H9 (cell line): ENCODE data around the gene SNX14. TPM values are rescaled to one million over a fixed set of nuclear protein-coding genes. Genes with fewer than 3 reads are reported as not detected.

ENCODE experiments used
- DNase-seq: peaks from one replicate; pipeline ENCODE4 v3.0.0-alpha.2; 2017
- H2AFZ ChIP-seq: one replicate; pipeline ENCODE4 v1.6.1; 2013; ENCODE audit warnings: mild to moderate bottlenecking, low read length, control low read depth, moderate library complexity
- H2AK5ac ChIP-seq: 2 replicates; pipeline ENCODE4 v1.6.1; 2013; ENCODE audit warnings: low read length, control low read depth, mixed read lengths; ENCODE audit not compliant: insufficient read length
- H2BK120ac ChIP-seq: one replicate; pipeline ENCODE4 v1.6.1; 2013; ENCODE audit warnings: low read depth, mild to moderate bottlenecking, low read length, control low read depth, inconsistent platforms; ENCODE audit not compliant: poor library complexity, severe bottlenecking
- H2BK12ac ChIP-seq: 2 replicates; pipeline ENCODE4 v1.6.1; 2013; ENCODE audit warnings: low read length, control low read depth, mixed read lengths, low read depth; ENCODE audit not compliant: insufficient read length
- H2BK15ac ChIP-seq: 2 replicates; pipeline ENCODE4 v1.6.1; 2013; ENCODE audit warnings: low read depth, low read length, control low read depth
- H2BK20ac ChIP-seq: one replicate; pipeline ENCODE4 v1.6.1; 2013; ENCODE audit warnings: low read depth, mild to moderate bottlenecking, low read length, control low read depth, inconsistent platforms; ENCODE audit not compliant: poor library complexity, severe bottlenecking
- H2BK5ac ChIP-seq: 2 replicates; pipeline ENCODE4 v1.6.1; 2013; ENCODE audit warnings: low read length, control low read depth, mixed read lengths; ENCODE audit not compliant: insufficient read length
- H3K14ac ChIP-seq: 2 replicates; pipeline ENCODE4 v1.6.1; 2013; ENCODE audit warnings: low read length, control low read depth; ENCODE audit not compliant: insufficient read depth
- H3K18ac ChIP-seq: 2 replicates; pipeline ENCODE4 v1.6.1; 2013; ENCODE audit warnings: low read depth, mild to moderate bottlenecking, mixed read lengths, low read length, control low read depth; ENCODE audit not compliant: insufficient read length
- H3K23ac ChIP-seq: 2 replicates; pipeline ENCODE4 v1.6.1; 2013; ENCODE audit warnings: low read length, control low read depth, mixed read lengths, low read depth; ENCODE audit not compliant: insufficient read length
- H3K23me2 ChIP-seq: 2 replicates; pipeline ENCODE4 v1.6.1; 2013; ENCODE audit warnings: low read depth, mild to moderate bottlenecking, mixed read lengths, low read length, control low read depth; ENCODE audit not compliant: insufficient read length, poor library complexity, severe bottlenecking
- H3K27ac ChIP-seq: 2 replicates; pipeline ENCODE4 v1.5.1; 2013; ENCODE audit warnings: low read length, control low read depth, mixed read lengths, low read depth; ENCODE audit not compliant: insufficient read length
- H3K27me3 ChIP-seq: 2 replicates; pipeline ENCODE4 v1.6.1; 2013; ENCODE audit warnings: low read length, control low read depth, inconsistent platforms; ENCODE audit not compliant: insufficient read depth
- H3K4ac ChIP-seq: 2 replicates; pipeline ENCODE4 v1.6.1; 2013; ENCODE audit warnings: low read depth, mild to moderate bottlenecking, control low read depth, inconsistent platforms, low read length, moderate library complexity
- H3K4me1 ChIP-seq: 2 replicates; pipeline ENCODE4 v1.6.1; 2013; ENCODE audit warnings: low read length, control low read depth, inconsistent platforms; ENCODE audit not compliant: insufficient read depth
- H3K4me2 ChIP-seq: 2 replicates; pipeline ENCODE4 v1.6.1; 2013; ENCODE audit warnings: low read length, control low read depth, mixed read lengths; ENCODE audit not compliant: insufficient read length, insufficient read depth
- H3K56ac ChIP-seq: 2 replicates; pipeline ENCODE4 v1.6.1; 2013; ENCODE audit warnings: low read depth, mild to moderate bottlenecking, mixed read lengths, low read length, control low read depth; ENCODE audit not compliant: insufficient read length
- H3K79me1 ChIP-seq: 2 replicates; pipeline ENCODE4 v1.6.1; 2013; ENCODE audit warnings: low read depth, mild to moderate bottlenecking, moderate library complexity, low read length, control low read depth, inconsistent platforms; ENCODE audit not compliant: insufficient read depth, poor library complexity, severe bottlenecking
- H3K79me2 ChIP-seq: 2 replicates; pipeline ENCODE4 v1.6.1; 2013; ENCODE audit warnings: low read length, control low read depth, inconsistent platforms; ENCODE audit not compliant: insufficient read depth
- H3K9ac ChIP-seq: 2 replicates; pipeline ENCODE4 v1.6.1; 2013; ENCODE audit warnings: low read length, control low read depth, mixed read lengths; ENCODE audit not compliant: insufficient read length; ENCODE audit errors: extremely low read depth
- H3K9me3 ChIP-seq: one replicate; pipeline ENCODE4 v1.6.1; 2013; ENCODE audit warnings: low read depth, low read length, inconsistent platforms; ENCODE audit not compliant: control insufficient read depth
- H3T11ph ChIP-seq: one replicate; pipeline ENCODE4 v1.6.1; 2013; ENCODE audit warnings: mild to moderate bottlenecking, low read length, control low read depth, inconsistent platforms
- H4K20me1 ChIP-seq: one replicate; pipeline ENCODE4 v1.6.1; 2013; ENCODE audit not compliant: control insufficient read depth, insufficient read length, insufficient read depth
- H4K5ac ChIP-seq: 2 replicates; pipeline ENCODE4 v1.6.1; 2013; ENCODE audit warnings: low read depth, mild to moderate bottlenecking, mixed read lengths, low read length, control low read depth; ENCODE audit not compliant: insufficient read length
- H4K8ac ChIP-seq: replicated peaks from 2 replicates; pipeline ENCODE4 v1.6.1; 2013; ENCODE audit warnings: low read length, control low read depth, mixed read lengths, low read depth; ENCODE audit not compliant: insufficient read length
- H4K91ac ChIP-seq: 2 replicates; pipeline ENCODE4 v1.6.1; 2013; ENCODE audit warnings: low read depth, mild to moderate bottlenecking, moderate library complexity, mixed read lengths, low read length, control low read depth; ENCODE audit not compliant: insufficient read length
- H3K27ac Mint-ChIP-seq, 3 experiments: 2 replicates in 2 of 3; 3 replicates in 1 of 3; pipeline ENCODE4 v1.8.0; 2020 to 2021; ENCODE audit warnings: mixed read lengths in 3 of 3, mild to moderate bottlenecking in 1 of 3, moderate library complexity in 1 of 3
- H3K27me3 Mint-ChIP-seq: 2 replicates; pipeline ENCODE4 v1.8.0; 2021; ENCODE audit warnings: low read depth, mild to moderate bottlenecking, moderate library complexity, mixed read lengths
- H3K36me3 Mint-ChIP-seq, 3 experiments: 2 replicates in 2 of 3; 3 replicates in 1 of 3; pipeline ENCODE4 v1.8.0; 2020 to 2021; ENCODE audit warnings: low read depth in 3 of 3, mixed read lengths in 3 of 3; ENCODE audit not compliant: insufficient read depth in 1 of 3
- H3K4me1 Mint-ChIP-seq, 2 experiments: 2 replicates each; pipeline ENCODE4 v1.8.0; 2020; ENCODE audit warnings: mixed read lengths in 2 of 2
- H3K4me3 Mint-ChIP-seq, 2 experiments: 2 replicates in 1 of 2; 3 replicates in 1 of 2; pipeline ENCODE4 v1.8.0; 2020 to 2021; ENCODE audit warnings: mild to moderate bottlenecking in 2 of 2, mixed read lengths in 2 of 2, moderate library complexity in 1 of 2
- H3K9me3 Mint-ChIP-seq, 2 experiments: 2 replicates in 1 of 2; 3 replicates in 1 of 2; pipeline ENCODE4 v1.8.0; 2020; ENCODE audit warnings: mild to moderate bottlenecking in 2 of 2, mixed read lengths in 2 of 2, moderate library complexity in 1 of 2
- CTCF ChIP-seq: fragments of 200-600 bp; sonication (generic); conservative IDR thresholded peaks from 3 replicates; pipeline ENCODE4 v1.8.0; 2021; ENCODE audit warnings: antibody characterized with exemption, mild to moderate bottlenecking
- WGBS: extraction: QIAGEN DNeasy Blood & Tissue Kit; methylation state at CpG from one replicate; pipeline ENCODE4 v1.1.7; 2013; ENCODE audit warnings: missing lambda C conversion rate, low lambda C conversion rate, mixed read lengths; ENCODE audit not compliant: insufficient read length; ENCODE audit errors: extremely low coverage; 5-methylcytosine and 5-hydroxymethylcytosine counted together
- total RNA-seq: library from RNA; stranded (reverse); gene quantifications from 2 replicates; pipeline ENCODE4 v1.2.1, GENCODE V29; 2021

The SNX14 gene
- total RNA-seq, 1 experiment from 2014 or later: 33.0 TPM

DNA sequence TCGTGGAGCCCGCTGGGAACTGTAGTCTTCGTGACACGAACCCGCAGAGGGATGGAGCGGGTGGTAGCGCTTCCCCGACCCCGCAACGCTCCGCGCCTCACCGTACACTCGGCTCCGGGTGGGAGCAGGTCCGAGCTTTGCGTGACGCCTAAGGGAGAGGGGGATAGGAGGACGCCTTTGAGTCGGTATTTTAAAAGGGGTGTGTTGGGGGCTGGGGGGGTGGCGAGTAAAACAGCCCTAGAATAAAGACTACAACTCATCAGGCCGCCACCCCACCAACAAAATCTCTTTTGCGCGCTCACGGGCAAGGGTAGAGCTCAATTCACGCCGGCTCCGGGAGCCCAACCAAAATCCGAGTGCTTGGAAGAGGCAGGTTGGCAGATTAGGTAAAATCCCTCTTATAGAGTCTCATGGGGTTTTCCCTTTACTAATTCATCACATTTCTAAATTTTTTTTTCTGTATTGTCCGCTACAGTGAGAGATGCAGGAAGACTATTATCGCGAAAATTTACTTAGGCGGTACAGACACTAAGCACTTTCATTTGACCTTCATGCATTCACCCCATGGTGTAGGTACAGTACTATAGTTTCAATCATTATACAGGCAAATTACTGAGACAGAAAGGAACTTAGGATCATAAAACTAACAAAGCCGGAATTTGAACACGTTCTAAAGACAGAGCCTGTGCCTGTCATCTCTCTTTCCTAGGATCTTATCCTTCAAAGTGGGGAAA, 706 bp upstream of the SNX14 start:
- no peak overlapping the region for H3K18ac ChIP-seq
- no peak overlapping the region for H4K91ac ChIP-seq
- H3K56ac ChIP-seq: no peak overlapping the region
- H3K4me1 ChIP-seq: no peaks in the 10 kb centered on the region
- H3K4me2 ChIP-seq: peak overlapping the region; percentile 73
- whole genome bisulfite sequencing: no CpG with 5 or more reads among the region's 35 CpGs
- no peak for DNase-seq
- Mint-ChIP-seq H3K4me1 (peaks cover 12 to 15% of the 10 kb centered on the region in 2 experiments), H3K27ac (peak overlapping the region in 2 of 3 experiments; percentile 83 to 97; a peak in 4 of 7 replicates), H3K4me3 (peak overlapping the region; percentile 95 to 96), H3K36me3 (peaks cover 0 to 8% (median 1%) of the 10 kb centered on the region in 3 experiments; a peak in 4 of 7 replicates), H3K27me3 (peaks cover 6% of the 10 kb centered on the region; the same call in 1 of the 2 replicates), H3K9me3 (peaks cover 0 to 3% of the 10 kb centered on the region in 2 experiments; a peak in 3 of 5 replicates)
- H3K23ac ChIP-seq: no peak overlapping the region
- H3K79me1 ChIP-seq: no peaks in the 10 kb centered on the region
- no peak overlapping the region for H2AK5ac ChIP-seq
- no peak overlapping the region for H2BK20ac ChIP-seq
- no peak overlapping the region for H3T11ph ChIP-seq
- no peak overlapping the region for H4K8ac ChIP-seq
- H3K79me2 ChIP-seq: no peaks in the 10 kb centered on the region
- no peak overlapping the region for H2AFZ ChIP-seq
- H4K5ac ChIP-seq: no peak overlapping the region
- H2BK5ac ChIP-seq: no peak overlapping the region
- H3K9ac ChIP-seq: peak overlapping the region; percentile 51
- H3K27ac ChIP-seq: no peak overlapping the region
- no peak overlapping the region for H2BK120ac ChIP-seq
- H3K9me3 ChIP-seq: no peaks in the 10 kb centered on the region
- H2BK12ac ChIP-seq: no peak overlapping the region
- H3K14ac ChIP-seq: 0 out of 2 replicates have a peak overlapping the region, but pooled peaks have one; percentile 1
- H3K27me3 ChIP-seq: no peaks in the 10 kb centered on the region
- no peak overlapping the region for H2BK15ac ChIP-seq
- peaks cover 4% of the 10 kb centered on the region for H3K23me2 ChIP-seq
- H4K20me1 ChIP-seq: no peaks in the 10 kb centered on the region
- TF ChIP-seq CTCF: no peak
- no peak overlapping the region for H3K4ac ChIP-seq
